Measurements from ENCODE around the gene STX1B.

Gene STX1B

GRCh38 chr16:31001507-31002249, 8.8 kb downstream of the STX1B start:
- H3K4me3 ChIP-seq (replicated peaks in 1 of 2; ENCODE audit: low read depth in 2 of 2, low read length in 2 of 2) = no peak overlapping the region
- no peak for DNase-seq (ENCODE audit: low read depth in 2 of 2)
- TF ChIP-seq CTCF (IDR thresholded peaks at IDR 0.05; ENCODE audit: low read depth, low read length) = no peak

- no peak overlapping the region for H3K4me3 ChIP-seq (replicated peaks in 1 of 2; ENCODE audit: low read depth in 2 of 2, low read length in 2 of 2)
- no peak for DNase-seq (ENCODE audit: low read depth in 2 of 2)
- no peak for TF ChIP-seq CTCF (IDR thresholded peaks at IDR 0.05; ENCODE audit: low read depth, low read length)
These were observed 9.6 kb downstream of the STX1B start for GRCh38 chr16:31000671-31001382.

GRCh38 chr16:30998852-30999761, 11.3 kb downstream of the STX1B start:
- DNase-seq (ENCODE audit: low read depth in 2 of 2) = no peak
- TF ChIP-seq CTCF (IDR thresholded peaks at IDR 0.05; ENCODE audit: low read depth, low read length) = no peak
- H3K4me3 ChIP-seq (replicated peaks in 1 of 2; ENCODE audit: low read depth in 2 of 2, low read length in 2 of 2) = no peak overlapping the region

GRCh38 chr16:30997725-30998711, 12.4 kb downstream of the STX1B start:
- TF ChIP-seq CTCF (IDR thresholded peaks at IDR 0.05; ENCODE audit: low read depth, low read length) = no peak
- peak; percentile 57 to 84 for DNase-seq (ENCODE audit: low read depth in 2 of 2)

GRCh38 chr16:30996985-30997724, 13.3 kb downstream of the STX1B start:
- peak; percentile 72 to 76 for DNase-seq (ENCODE audit: low read depth in 2 of 2)

More at GRCh38 chr16:30997725-30998711, 12.4 kb downstream of the STX1B start:
- H3K4me3 ChIP-seq (replicated peaks in 1 of 2; ENCODE audit: low read depth in 2 of 2, low read length in 2 of 2) = peak overlapping the region; percentile 50 to 51

More at GRCh38 chr16:30996985-30997724, 13.3 kb downstream of the STX1B start:
- no peak for TF ChIP-seq CTCF (IDR thresholded peaks at IDR 0.05; ENCODE audit: low read depth, low read length)
- peak overlapping the region; percentile 50 to 52 for H3K4me3 ChIP-seq (replicated peaks in 1 of 2; ENCODE audit: low read depth in 2 of 2, low read length in 2 of 2)

Data from cardiac fibroblast (primary cell).